H9 (cell line): Measurements from ENCODE around the gene GPN2. TPM values are rescaled to one million over a fixed set of nuclear protein-coding genes. Genes with fewer than 3 reads are reported as not detected.
A peak's percentile ranks its signal among the peaks of the same experiment; 100 is the strongest.

ENCODE experiments used
- DNase-seq: peaks from one replicate; pipeline ENCODE4 v3.0.0-alpha.2; 2017
- H2AFZ ChIP-seq: one replicate; pipeline ENCODE4 v1.6.1; 2013; ENCODE audit warnings: mild to moderate bottlenecking, low read length, control low read depth, moderate library complexity
- H2AK5ac ChIP-seq: 2 replicates; pipeline ENCODE4 v1.6.1; 2013; ENCODE audit warnings: low read length, control low read depth, mixed read lengths; ENCODE audit not compliant: insufficient read length
- H2BK120ac ChIP-seq: one replicate; pipeline ENCODE4 v1.6.1; 2013; ENCODE audit warnings: low read depth, mild to moderate bottlenecking, low read length, control low read depth, inconsistent platforms; ENCODE audit not compliant: poor library complexity, severe bottlenecking
- H2BK12ac ChIP-seq: 2 replicates; pipeline ENCODE4 v1.6.1; 2013; ENCODE audit warnings: low read length, control low read depth, mixed read lengths, low read depth; ENCODE audit not compliant: insufficient read length
- H2BK15ac ChIP-seq: 2 replicates; pipeline ENCODE4 v1.6.1; 2013; ENCODE audit warnings: low read depth, low read length, control low read depth
- H2BK20ac ChIP-seq: one replicate; pipeline ENCODE4 v1.6.1; 2013; ENCODE audit warnings: low read depth, mild to moderate bottlenecking, low read length, control low read depth, inconsistent platforms; ENCODE audit not compliant: poor library complexity, severe bottlenecking
- H2BK5ac ChIP-seq: 2 replicates; pipeline ENCODE4 v1.6.1; 2013; ENCODE audit warnings: low read length, control low read depth, mixed read lengths; ENCODE audit not compliant: insufficient read length
- H3K14ac ChIP-seq: 2 replicates; pipeline ENCODE4 v1.6.1; 2013; ENCODE audit warnings: low read length, control low read depth; ENCODE audit not compliant: insufficient read depth
- H3K18ac ChIP-seq: 2 replicates; pipeline ENCODE4 v1.6.1; 2013; ENCODE audit warnings: low read depth, mild to moderate bottlenecking, mixed read lengths, low read length, control low read depth; ENCODE audit not compliant: insufficient read length
- H3K23ac ChIP-seq: 2 replicates; pipeline ENCODE4 v1.6.1; 2013; ENCODE audit warnings: low read length, control low read depth, mixed read lengths, low read depth; ENCODE audit not compliant: insufficient read length
- H3K23me2 ChIP-seq: 2 replicates; pipeline ENCODE4 v1.6.1; 2013; ENCODE audit warnings: low read depth, mild to moderate bottlenecking, mixed read lengths, low read length, control low read depth; ENCODE audit not compliant: insufficient read length, poor library complexity, severe bottlenecking
- H3K27ac ChIP-seq: 2 replicates; pipeline ENCODE4 v1.5.1; 2013; ENCODE audit warnings: low read length, control low read depth, mixed read lengths, low read depth; ENCODE audit not compliant: insufficient read length
- H3K27me3 ChIP-seq: 2 replicates; pipeline ENCODE4 v1.6.1; 2013; ENCODE audit warnings: low read length, control low read depth, inconsistent platforms; ENCODE audit not compliant: insufficient read depth
- H3K4ac ChIP-seq: 2 replicates; pipeline ENCODE4 v1.6.1; 2013; ENCODE audit warnings: low read depth, mild to moderate bottlenecking, control low read depth, inconsistent platforms, low read length, moderate library complexity
- H3K4me1 ChIP-seq: 2 replicates; pipeline ENCODE4 v1.6.1; 2013; ENCODE audit warnings: low read length, control low read depth, inconsistent platforms; ENCODE audit not compliant: insufficient read depth
- H3K4me2 ChIP-seq: 2 replicates; pipeline ENCODE4 v1.6.1; 2013; ENCODE audit warnings: low read length, control low read depth, mixed read lengths; ENCODE audit not compliant: insufficient read length, insufficient read depth
- H3K56ac ChIP-seq: 2 replicates; pipeline ENCODE4 v1.6.1; 2013; ENCODE audit warnings: low read depth, mild to moderate bottlenecking, mixed read lengths, low read length, control low read depth; ENCODE audit not compliant: insufficient read length
- H3K79me1 ChIP-seq: 2 replicates; pipeline ENCODE4 v1.6.1; 2013; ENCODE audit warnings: low read depth, mild to moderate bottlenecking, moderate library complexity, low read length, control low read depth, inconsistent platforms; ENCODE audit not compliant: insufficient read depth, poor library complexity, severe bottlenecking
- H3K79me2 ChIP-seq: 2 replicates; pipeline ENCODE4 v1.6.1; 2013; ENCODE audit warnings: low read length, control low read depth, inconsistent platforms; ENCODE audit not compliant: insufficient read depth
- H3K9ac ChIP-seq: 2 replicates; pipeline ENCODE4 v1.6.1; 2013; ENCODE audit warnings: low read length, control low read depth, mixed read lengths; ENCODE audit not compliant: insufficient read length; ENCODE audit errors: extremely low read depth
- H3K9me3 ChIP-seq: one replicate; pipeline ENCODE4 v1.6.1; 2013; ENCODE audit warnings: low read depth, low read length, inconsistent platforms; ENCODE audit not compliant: control insufficient read depth
- H3T11ph ChIP-seq: one replicate; pipeline ENCODE4 v1.6.1; 2013; ENCODE audit warnings: mild to moderate bottlenecking, low read length, control low read depth, inconsistent platforms
- H4K20me1 ChIP-seq: one replicate; pipeline ENCODE4 v1.6.1; 2013; ENCODE audit not compliant: control insufficient read depth, insufficient read length, insufficient read depth
- H4K5ac ChIP-seq: 2 replicates; pipeline ENCODE4 v1.6.1; 2013; ENCODE audit warnings: low read depth, mild to moderate bottlenecking, mixed read lengths, low read length, control low read depth; ENCODE audit not compliant: insufficient read length
- H4K8ac ChIP-seq: replicated peaks from 2 replicates; pipeline ENCODE4 v1.6.1; 2013; ENCODE audit warnings: low read length, control low read depth, mixed read lengths, low read depth; ENCODE audit not compliant: insufficient read length
- H4K91ac ChIP-seq: 2 replicates; pipeline ENCODE4 v1.6.1; 2013; ENCODE audit warnings: low read depth, mild to moderate bottlenecking, moderate library complexity, mixed read lengths, low read length, control low read depth; ENCODE audit not compliant: insufficient read length
- H3K27ac Mint-ChIP-seq, 3 experiments: 2 replicates in 2 of 3; 3 replicates in 1 of 3; pipeline ENCODE4 v1.8.0; 2020 to 2021; ENCODE audit warnings: mixed read lengths in 3 of 3, mild to moderate bottlenecking in 1 of 3, moderate library complexity in 1 of 3
- H3K27me3 Mint-ChIP-seq: 2 replicates; pipeline ENCODE4 v1.8.0; 2021; ENCODE audit warnings: low read depth, mild to moderate bottlenecking, moderate library complexity, mixed read lengths
- H3K36me3 Mint-ChIP-seq, 3 experiments: 2 replicates in 2 of 3; 3 replicates in 1 of 3; pipeline ENCODE4 v1.8.0; 2020 to 2021; ENCODE audit warnings: low read depth in 3 of 3, mixed read lengths in 3 of 3; ENCODE audit not compliant: insufficient read depth in 1 of 3
- H3K4me1 Mint-ChIP-seq, 2 experiments: 2 replicates each; pipeline ENCODE4 v1.8.0; 2020; ENCODE audit warnings: mixed read lengths in 2 of 2
- H3K4me3 Mint-ChIP-seq, 2 experiments: 2 replicates in 1 of 2; 3 replicates in 1 of 2; pipeline ENCODE4 v1.8.0; 2020 to 2021; ENCODE audit warnings: mild to moderate bottlenecking in 2 of 2, mixed read lengths in 2 of 2, moderate library complexity in 1 of 2
- H3K9me3 Mint-ChIP-seq, 2 experiments: 2 replicates in 1 of 2; 3 replicates in 1 of 2; pipeline ENCODE4 v1.8.0; 2020; ENCODE audit warnings: mild to moderate bottlenecking in 2 of 2, mixed read lengths in 2 of 2, moderate library complexity in 1 of 2
- WGBS: extraction: QIAGEN DNeasy Blood & Tissue Kit; methylation state at CpG from one replicate; pipeline ENCODE4 v1.1.7; 2013; ENCODE audit warnings: missing lambda C conversion rate, low lambda C conversion rate, mixed read lengths; ENCODE audit not compliant: insufficient read length; ENCODE audit errors: extremely low coverage; 5-methylcytosine and 5-hydroxymethylcytosine counted together
- total RNA-seq: library from RNA; stranded (reverse); gene quantifications from 2 replicates; pipeline ENCODE4 v1.2.1, GENCODE V29; 2021
- TF ChIP-seq, protein P1 (sequence below): fragments of 200-600 bp; sonication (generic); conservative IDR thresholded peaks from 3 replicates; pipeline ENCODE4 v1.8.0; 2021; ENCODE audit warnings: antibody characterized with exemption, mild to moderate bottlenecking

Gene GPN2
- total RNA-seq, 1 experiment from 2014 or later, result 47.8 TPM

DNA sequence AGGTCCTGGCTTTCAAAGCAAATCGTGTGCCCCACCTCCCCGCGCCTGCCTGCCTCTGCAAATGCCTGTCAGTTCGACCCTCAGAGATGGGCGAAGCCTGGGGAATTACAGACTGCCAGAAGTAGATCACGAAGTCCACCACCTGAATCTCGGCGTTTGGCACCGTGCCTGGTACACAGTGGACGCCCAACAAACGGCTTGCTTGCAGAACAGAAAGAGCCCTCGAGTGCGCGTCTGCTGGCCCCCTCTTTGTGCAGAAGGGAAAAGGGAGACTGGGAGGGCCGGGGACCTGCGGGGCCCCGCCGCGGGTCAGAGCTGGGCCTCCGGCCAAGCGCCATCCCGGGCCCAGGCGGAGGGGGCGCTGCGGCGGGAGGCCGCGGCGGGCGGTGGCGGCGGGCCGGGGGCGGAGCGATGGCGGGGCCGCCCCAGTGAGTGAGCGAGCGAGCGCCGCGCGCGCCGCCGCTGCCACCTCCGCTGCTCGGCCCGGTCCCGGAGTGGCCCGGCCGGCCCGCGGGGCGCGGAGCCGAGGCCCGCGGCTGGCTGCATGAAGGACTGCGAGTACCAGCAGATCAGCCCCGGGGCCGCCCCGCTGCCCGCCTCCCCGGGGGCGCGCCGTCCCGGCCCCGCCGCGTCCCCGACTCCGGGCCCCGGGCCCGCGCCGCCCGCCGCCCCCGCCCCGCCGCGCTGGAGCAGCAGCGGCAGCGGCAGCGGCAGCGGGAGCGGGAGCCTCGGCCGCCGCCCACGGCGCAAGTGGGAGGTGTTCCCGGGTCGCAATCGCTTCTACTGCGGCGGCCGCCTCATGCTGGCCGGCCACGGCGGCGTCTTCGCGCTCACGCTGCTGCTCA lies 63.6 kb downstream of the GPN2 start, which contains the start of gene ZDHHC18:
Gene ZDHHC18, plus strand, starts transcription at position 428 of the 845 bp plus-strand sequence. Its CDS starts 117 bp downstream, at position 545.
- H2BK5ac ChIP-seq, result no peak within 1 kb of the TSS

More for the DNA sequence above, 63.6 kb downstream of the GPN2 start, which contains the start of gene ZDHHC18:
- peak within 1 kb of the TSS in 2 of 3 experiments; percentile 34 to 89; a peak in 3 of 7 replicates for H3K27ac Mint-ChIP-seq
- H3K9me3 Mint-ChIP-seq, result no peaks in the 10 kb centered on the region; a peak in 1 of 5 replicates
- peak within 1 kb of the TSS; percentile 67 for H3K4me2 ChIP-seq
- H2BK12ac ChIP-seq, result no peak within 1 kb of the TSS
- H3K4me1 Mint-ChIP-seq, result peaks cover 32 to 35% of the 10 kb centered on the region in 2 experiments
- H4K5ac ChIP-seq, result no peak within 1 kb of the TSS
- H3K9ac ChIP-seq, result no peak within 1 kb of the TSS
- no peak within 1 kb of the TSS for H3K56ac ChIP-seq
- H3K18ac ChIP-seq, result no peak within 1 kb of the TSS
- TF ChIP-seq, protein P1, sequence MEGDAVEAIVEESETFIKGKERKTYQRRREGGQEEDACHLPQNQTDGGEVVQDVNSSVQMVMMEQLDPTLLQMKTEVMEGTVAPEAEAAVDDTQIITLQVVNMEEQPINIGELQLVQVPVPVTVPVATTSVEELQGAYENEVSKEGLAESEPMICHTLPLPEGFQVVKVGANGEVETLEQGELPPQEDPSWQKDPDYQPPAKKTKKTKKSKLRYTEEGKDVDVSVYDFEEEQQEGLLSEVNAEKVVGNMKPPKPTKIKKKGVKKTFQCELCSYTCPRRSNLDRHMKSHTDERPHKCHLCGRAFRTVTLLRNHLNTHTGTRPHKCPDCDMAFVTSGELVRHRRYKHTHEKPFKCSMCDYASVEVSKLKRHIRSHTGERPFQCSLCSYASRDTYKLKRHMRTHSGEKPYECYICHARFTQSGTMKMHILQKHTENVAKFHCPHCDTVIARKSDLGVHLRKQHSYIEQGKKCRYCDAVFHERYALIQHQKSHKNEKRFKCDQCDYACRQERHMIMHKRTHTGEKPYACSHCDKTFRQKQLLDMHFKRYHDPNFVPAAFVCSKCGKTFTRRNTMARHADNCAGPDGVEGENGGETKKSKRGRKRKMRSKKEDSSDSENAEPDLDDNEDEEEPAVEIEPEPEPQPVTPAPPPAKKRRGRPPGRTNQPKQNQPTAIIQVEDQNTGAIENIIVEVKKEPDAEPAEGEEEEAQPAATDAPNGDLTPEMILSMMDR, result peak; percentile 53; the same call in 2 of the 3 replicates
- no peaks in the 10 kb centered on the region for H3K9me3 ChIP-seq
- peak; percentile 74 for DNase-seq
- no peak within 1 kb of the TSS for H2BK15ac ChIP-seq
- H3K23me2 ChIP-seq, result peaks cover 7% of the 10 kb centered on the region
- H3K4ac ChIP-seq, result no peak within 1 kb of the TSS
- no peaks in the 10 kb centered on the region for H3K4me1 ChIP-seq
- peaks cover 1% of the 10 kb centered on the region; the same call in 1 of the 2 replicates for H3K27me3 Mint-ChIP-seq
- peak within 1 kb of the TSS; percentile 62; the same call in 1 of the 2 replicates for H3K14ac ChIP-seq
- peaks cover 0 to 6% (median 4%) of the 10 kb centered on the region in 3 experiments; a peak in 4 of 7 replicates for H3K36me3 Mint-ChIP-seq
- H3K79me2 ChIP-seq, result no peaks in the 10 kb centered on the region; the same call in 1 of the 2 replicates
- H2BK120ac ChIP-seq, result no peak within 1 kb of the TSS
- H3K79me1 ChIP-seq, result peaks cover 3% of the 10 kb centered on the region
- H4K8ac ChIP-seq, result no peak within 1 kb of the TSS
- H3K4me3 Mint-ChIP-seq, result peak within 1 kb of the TSS; percentile 84 to 95
- no peak within 1 kb of the TSS for H3K23ac ChIP-seq
- H2BK20ac ChIP-seq, result no peak within 1 kb of the TSS
- no peak within 1 kb of the TSS for H3K27ac ChIP-seq
- H3T11ph ChIP-seq, result no peak within 1 kb of the TSS
- H4K91ac ChIP-seq, result no peak within 1 kb of the TSS
- peak within 1 kb of the TSS; percentile 90 for H2AFZ ChIP-seq
- H2AK5ac ChIP-seq, result no peak within 1 kb of the TSS
- WGBS, result no CpG with 5 or more reads among the region's 107 CpGs
- H4K20me1 ChIP-seq, result no peaks in the 10 kb centered on the region
- no peaks in the 10 kb centered on the region for H3K27me3 ChIP-seq

Other genes with a start within 250 kb of the GPN2 start
- 133 and 147 TPM in 2 replicates for gene ARID1A, start 194.3 kb downstream of the GPN2 start, total RNA-seq
- 7.0 and 7.5 TPM in 2 replicates for gene PIGV, start 102.3 kb downstream of the GPN2 start, total RNA-seq
- gene ZDHHC18, start 63.6 kb downstream of the GPN2 start, total RNA-seq, result 33.1 and 38.9 TPM in 2 replicates
- 3.8 and 4.3 TPM in 2 replicates for gene SFN, start 27.1 kb downstream of the GPN2 start, total RNA-seq
- 19.4 and 21.2 TPM in 2 replicates for gene GPATCH3, start 10.2 kb upstream of the GPN2 start, total RNA-seq
- not detected in 2 replicates for gene NR0B2, start 23.7 kb upstream of the GPN2 start, total RNA-seq
- gene NUDC, start 31.5 kb upstream of the GPN2 start, total RNA-seq, result 118 and 120 TPM in 2 replicates
- gene KDF1, start 70.2 kb upstream of the GPN2 start, total RNA-seq, result 17.6 and 19.5 TPM in 2 replicates
- gene TRNP1, start 103.4 kb upstream of the GPN2 start, total RNA-seq, result 38.4 and 39.0 TPM in 2 replicates
- 124 and 126 TPM in 2 replicates for gene TENT5B, start 122.6 kb upstream of the GPN2 start, total RNA-seq